Measurements from ENCODE around the gene KIF19. TPM values are rescaled to one million over a fixed set of nuclear protein-coding genes. Genes with fewer than 3 reads are reported as not detected.

Gene KIF19
- polyA plus RNA-seq, 4 donors, result 0.24 to 0.83 (median 0.55) TPM

DNA sequence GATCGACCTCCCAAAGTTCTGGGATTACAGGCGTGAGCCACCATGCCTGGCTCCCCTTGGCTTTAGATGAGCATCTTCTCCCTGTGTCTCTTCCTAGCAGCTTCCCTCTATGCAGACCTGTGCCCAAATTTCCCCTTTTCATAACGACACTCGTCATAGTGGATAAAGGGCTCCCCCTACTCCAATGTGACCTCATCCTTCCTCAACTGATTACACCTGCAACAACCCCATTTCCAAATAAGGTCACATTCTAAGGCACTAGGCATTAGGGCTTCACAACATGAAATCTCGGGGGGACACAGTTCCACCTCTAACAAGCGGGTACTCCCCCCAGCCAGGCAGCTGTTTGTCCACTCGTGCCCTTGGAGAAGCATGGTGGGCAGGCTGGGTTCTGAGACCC lies 10.3 kb downstream of the KIF19 start:
- DNase-seq (ENCODE audit: low read depth in 4 of 4, low spot score in 3 of 4), result no peak

DNA sequence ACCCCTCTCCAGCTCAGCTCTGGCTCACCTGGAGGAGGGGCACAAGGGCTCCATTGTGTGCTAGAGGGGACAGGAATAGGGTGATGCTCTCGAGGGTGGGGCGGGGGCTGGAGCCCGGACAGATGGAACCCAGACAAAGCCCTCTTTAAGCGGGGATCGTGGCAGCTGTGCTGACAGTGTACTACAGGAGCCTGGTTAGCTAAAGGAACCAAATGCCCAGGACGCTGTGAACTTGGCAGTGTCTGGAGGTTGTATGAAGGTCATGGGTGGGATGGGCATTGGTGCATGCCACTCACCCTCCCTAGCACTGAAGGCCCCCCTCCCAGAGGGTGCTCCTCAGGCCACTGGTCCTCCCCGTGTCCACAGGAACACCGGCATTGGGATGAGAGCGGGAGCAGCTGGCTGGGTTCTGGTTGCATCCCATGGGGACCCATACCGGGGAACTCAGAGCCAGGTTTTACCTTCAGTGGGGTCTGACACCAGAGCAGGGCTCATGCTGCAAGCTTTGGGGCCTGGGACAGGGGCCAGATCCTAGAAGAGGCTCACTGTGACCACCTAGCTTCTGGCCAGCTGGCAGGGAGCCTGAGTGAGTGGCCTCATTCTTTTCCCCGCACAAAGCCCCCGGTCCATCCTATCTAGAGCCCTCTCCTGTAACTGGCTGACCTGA lies 11.9 kb downstream of the KIF19 start:
- DNase-seq (ENCODE audit: low read depth in 4 of 4, low spot score in 3 of 4), result no peak

DNA sequence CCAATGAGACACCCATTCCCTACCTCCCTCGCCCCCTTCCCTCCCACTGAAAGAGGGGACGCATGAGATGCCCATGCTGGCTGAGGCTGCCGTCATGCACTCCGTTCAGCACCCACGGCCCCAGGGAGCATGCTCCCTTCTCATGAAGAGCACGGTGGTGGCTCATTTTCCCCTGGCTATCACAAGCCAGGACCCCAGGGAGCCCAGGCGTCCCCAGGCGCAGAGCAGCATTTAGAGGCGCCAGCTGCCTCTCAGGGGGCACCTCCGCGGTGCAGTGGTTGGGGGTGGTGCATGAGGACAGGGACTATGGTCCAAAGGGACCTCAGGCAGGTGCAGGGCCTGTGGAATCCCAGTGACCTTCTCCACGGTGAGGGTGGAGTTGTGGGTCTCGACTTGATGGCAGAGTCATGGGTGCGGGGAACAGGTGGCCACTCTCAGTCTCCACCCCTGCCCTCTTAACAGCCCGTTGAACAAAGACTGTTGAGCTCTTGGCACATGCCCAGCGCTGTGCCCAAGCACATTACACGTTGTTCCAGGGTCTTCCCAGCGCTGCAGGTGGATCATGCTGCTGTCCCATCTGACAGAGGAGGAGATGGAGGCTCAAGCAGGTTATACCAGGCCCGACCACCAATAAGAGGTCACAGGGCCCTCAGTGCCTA lies 13.6 kb downstream of the KIF19 start:
- DNase-seq (ENCODE audit: low read depth in 4 of 4, low spot score in 3 of 4), result no peak

DNA sequence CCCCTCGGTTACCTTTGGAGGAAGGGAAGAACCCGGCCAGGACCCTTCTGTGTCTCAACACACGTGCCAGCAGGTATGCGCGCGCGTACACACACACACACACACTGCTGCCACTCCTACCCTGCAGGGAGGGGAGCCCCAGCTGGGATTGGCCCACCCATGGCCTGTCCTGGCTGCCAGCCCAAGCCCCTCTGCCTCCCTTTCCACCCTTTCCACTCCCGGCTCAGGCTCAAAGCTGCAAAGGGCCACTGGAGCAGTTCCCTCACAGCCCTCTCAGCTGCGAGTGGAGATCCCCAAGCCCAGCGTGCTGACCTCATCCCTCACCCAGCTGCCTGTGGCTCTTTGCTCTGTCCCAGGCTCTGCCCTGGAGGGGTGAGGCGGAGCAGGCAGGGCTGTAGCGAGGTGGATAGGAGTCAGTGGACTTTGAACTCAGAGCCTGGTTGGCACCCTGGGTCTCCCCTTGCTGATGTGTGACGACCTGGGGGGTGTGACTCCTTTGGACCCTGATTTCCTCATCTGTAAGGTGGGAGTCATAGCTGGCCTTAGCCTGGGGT lies 14.5 kb downstream of the KIF19 start:
- DNase-seq (ENCODE audit: low read depth in 4 of 4, low spot score in 3 of 4), result no peak

DNA sequence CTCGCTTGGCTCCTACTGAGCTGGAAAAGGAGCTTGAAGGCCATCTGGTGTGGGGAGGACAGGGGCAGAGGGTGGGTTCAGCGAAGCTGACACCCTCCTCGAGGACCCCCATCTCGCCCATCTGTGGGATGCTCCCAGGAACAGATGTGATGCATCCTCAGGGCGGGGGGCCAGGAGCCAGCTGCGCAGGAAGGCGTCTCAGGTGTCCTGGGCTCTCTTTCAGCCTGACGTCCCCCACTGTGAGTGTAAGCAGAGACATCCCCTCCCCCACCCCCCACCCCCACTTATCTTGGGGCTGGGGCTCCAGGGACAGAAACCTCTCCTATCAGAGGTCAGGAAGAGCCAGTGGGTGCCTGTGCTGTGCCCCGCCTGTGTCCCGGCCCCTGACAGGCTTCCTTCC lies 16.2 kb downstream of the KIF19 start:
- no peak for DNase-seq (ENCODE audit: low read depth in 4 of 4, low spot score in 3 of 4)

DNA sequence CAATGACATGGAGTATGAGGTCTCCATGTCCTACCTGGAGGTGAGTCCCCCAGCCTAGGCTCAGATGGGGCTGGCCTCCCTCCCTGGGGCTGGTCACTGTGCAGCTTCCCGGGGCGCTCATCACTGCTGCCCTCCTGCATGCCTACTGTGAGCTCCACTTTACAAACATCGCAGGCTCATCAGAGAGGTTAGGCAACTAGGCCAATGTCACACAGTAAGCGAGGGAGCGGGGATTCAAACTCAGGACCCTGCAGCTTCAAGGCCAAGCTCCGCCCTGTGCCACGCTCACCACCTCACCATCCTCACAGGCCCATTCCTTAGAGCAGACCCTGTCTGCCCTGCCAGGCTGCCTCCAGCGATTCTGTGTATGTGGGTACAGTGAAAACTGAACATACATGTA lies 17.1 kb downstream of the KIF19 start:
- DNase-seq (ENCODE audit: low read depth in 4 of 4, low spot score in 3 of 4), result no peak

DNA sequence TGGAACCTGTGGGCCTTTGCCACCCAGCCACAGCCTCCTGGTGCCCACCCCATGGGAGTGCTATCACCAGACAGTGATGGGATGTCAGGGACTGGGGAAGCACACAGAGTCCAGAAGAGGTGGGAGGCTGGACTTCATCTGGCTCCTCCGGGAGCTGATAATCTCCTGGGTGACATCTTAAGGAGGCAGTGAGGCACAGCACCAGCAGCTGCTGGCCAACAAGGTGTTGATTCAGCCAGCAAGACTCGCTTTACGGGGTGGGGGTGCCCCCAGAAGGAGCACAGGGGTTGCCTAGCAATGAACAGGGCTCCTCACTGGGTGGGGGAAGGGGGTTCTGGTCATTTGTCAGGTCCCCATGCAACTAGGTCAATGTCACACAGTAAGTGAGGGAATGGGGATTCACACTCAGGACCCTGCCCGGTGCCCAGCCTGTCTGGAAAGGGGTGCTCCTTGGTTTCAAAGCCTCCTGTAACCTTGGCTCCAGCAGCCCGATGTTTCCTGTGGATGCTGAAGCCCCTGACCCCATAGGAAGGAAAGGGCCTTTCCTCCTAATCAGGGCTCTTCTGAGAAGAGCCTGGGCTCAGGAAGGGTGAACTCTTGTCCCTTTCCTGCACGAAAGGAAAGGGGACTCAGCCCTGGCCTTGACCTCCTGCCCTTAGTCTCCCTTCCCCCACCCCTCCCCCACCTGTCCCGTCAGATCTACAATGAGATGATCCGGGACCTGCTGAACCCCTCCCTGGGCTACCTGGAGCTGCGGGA lies 17.7 kb downstream of the KIF19 start:
- DNase-seq (ENCODE audit: low read depth in 4 of 4, low spot score in 3 of 4), result no peak

DNA sequence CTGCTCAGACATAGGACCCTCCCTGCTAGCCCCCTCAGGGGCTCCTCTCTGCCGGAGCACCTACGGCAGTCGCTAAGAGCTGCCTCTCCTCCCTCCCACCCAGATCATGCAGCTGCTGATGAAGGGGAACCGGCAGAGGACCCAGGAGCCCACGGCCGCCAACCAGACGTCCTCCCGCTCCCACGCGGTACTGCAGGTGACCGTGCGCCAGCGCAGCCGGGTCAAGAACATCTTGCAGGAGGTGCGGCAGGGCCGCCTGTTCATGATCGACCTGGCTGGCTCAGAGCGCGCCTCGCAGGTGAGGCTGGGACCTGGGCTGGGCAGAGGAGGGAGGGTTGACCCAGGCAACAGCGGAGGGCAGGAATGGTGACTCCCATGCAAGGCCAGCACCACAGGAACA lies 18.6 kb downstream of the KIF19 start:
- no peak for DNase-seq (ENCODE audit: low read depth in 4 of 4, low spot score in 3 of 4)

DNA sequence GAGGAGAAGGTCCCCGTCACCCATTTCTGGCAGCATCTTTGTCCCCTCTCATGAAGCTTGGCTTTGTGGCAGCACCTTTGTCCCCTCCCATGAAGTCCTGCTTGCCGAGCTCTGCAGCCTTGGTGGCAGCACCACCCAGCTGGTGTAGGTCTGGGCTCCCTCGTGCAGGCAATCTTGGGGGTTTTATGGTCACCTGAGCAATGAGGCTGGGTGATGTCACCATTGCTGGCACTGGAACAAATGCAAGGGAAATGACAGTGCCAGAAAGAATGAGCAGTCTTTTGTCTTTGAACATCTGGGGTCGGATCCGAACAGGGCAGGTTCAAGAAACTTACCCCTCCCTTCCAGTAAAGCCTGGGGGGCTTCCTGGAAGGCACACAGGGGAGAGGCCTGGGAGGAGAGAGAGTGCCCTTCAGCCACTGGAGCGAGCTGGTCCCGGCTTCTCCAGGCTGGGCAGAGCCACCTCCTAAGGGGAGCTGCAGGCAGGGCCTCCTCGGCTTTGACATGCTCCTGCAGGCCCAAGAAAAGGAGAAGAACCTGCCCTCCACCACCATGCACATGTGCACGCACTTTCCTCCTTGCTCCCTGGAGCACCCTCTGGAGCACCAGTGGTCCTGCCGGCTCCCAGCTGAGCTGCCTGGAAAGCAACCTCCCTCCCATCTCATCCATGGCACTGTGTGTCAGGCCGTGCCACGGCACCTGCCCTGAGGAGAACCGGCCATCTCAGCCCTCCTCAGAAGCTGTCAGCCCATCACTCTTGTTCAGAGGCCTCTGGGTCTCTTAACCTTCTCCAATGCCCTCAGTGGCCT lies 19.6 kb downstream of the KIF19 start:
- DNase-seq (ENCODE audit: low read depth in 4 of 4, low spot score in 3 of 4), result no peak

DNA sequence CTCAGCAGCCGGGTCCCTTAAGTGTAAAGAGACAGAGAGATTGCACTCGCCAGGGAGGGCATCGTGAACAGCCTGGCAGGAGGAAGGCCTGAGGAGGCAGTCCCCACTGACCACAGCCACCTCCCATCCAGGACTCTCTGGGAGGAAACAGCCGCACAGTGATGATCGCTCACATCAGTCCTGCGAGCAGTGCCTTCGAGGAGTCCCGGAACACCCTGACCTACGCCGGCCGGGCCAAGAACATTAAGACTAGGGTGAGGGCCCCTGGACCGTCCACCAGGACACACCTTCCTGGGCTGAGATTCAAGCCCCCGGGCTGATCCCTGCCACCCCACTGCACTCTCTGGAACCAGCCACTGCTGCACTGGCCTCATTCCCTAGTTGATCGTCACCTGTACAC lies 21.6 kb downstream of the KIF19 start:
- no peak for DNase-seq (ENCODE audit: low read depth in 4 of 4, low spot score in 3 of 4)

DNA sequence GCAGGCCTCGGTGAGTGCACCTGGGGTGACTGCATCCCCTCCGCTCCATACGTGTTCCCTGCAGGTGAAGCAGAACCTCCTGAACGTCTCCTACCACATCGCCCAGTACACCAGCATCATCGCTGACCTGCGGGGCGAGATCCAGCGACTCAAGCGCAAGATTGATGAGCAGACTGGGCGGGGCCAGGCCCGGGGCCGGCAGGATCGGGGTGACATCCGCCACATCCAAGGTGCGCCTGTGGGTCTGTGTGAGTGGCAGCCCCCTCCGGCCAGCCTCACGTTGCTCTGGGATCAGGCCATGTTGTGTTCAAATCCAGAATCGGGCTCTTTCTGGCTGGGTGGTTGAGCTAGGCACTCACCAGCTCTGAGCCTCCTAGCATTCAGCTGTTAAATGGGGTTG lies 23.1 kb downstream of the KIF19 start:
- no peak for DNase-seq (ENCODE audit: low read depth in 4 of 4, low spot score in 3 of 4)

DNA sequence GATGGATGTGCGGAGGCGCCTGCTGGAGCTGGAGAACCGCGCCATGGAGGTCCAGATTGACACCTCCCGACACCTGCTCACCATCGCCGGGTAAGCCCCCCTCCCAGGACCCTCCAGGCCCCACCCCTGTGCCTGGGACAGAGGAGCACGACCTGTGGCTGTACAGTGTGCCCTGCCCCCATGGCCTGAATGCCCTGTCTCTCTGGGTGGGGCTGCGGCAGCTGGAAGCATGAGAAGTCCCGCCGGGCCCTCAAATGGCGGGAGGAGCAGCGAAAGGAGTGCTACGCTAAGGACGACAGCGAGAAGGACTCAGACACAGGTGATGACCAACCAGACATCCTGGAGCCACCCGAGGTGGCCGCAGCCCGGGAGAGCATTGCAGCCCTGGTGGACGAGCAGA lies 24.5 kb downstream of the KIF19 start:
- no peak for DNase-seq (ENCODE audit: low read depth in 4 of 4, low spot score in 3 of 4)

DNA sequence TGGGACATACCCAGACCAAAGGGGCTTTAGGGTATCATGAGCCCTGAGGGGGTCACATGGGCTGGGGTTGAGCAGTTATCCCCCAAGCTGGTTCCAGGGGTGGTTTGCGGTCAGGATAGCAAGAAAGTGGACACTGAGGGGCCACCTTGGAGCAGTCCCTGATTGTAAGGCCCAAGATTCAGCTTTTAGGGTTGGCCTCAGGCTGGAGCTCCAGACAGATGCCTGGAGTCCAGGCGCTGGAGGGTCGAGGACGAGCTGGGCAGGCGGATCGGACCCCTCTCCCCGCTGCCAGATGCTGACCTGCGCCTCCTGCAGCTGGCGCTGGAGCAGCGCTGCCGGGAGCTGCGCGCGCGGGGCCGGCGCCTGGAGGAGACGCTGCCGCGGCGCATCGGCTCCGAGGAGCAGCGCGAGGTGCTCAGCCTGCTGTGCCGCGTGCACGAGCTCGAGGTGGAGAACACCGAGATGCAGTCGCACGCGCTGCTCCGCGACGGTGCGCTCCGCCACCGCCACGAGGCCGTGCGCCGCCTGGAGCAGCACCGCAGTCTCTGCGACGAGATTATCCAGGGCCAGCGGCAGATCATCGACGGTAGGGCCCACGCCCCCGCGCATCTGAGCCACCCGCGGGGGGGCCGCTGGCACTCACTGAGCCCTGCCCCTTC lies 25.7 kb downstream of the KIF19 start:
- DNase-seq (ENCODE audit: low read depth in 4 of 4, low spot score in 3 of 4), result no peak

DNA sequence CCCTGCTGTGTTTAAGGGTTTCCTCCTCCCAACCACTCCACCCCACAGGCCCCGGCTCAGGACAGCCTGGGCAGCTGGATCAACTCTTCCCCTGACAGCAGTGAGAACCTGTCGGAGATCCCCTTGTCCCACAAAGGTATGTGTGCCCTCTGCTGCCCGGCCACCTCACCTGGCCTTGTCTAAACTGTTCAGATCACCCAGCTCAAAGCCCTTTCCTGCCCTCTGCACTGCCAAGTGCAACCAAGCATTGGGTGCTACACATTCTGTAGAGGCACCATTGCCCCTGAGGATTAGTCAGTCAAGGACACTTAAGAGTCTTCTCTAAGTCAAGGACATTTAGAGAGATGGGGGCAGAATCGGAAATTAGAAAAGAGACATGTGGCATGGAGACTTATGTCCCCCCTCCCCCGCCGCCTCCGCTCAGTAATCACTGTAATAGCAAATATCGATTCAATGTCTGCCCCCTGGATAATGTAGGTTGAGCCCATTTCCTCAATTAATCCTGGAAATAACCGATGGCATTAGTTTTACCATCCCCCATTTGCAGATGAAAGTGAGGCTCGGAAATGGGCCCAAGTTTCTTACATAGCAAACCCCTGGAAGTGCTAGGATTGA lies 27.5 kb downstream of the KIF19 start:
- DNase-seq (ENCODE audit: low read depth in 4 of 4, low spot score in 3 of 4), result no peak

DNA sequence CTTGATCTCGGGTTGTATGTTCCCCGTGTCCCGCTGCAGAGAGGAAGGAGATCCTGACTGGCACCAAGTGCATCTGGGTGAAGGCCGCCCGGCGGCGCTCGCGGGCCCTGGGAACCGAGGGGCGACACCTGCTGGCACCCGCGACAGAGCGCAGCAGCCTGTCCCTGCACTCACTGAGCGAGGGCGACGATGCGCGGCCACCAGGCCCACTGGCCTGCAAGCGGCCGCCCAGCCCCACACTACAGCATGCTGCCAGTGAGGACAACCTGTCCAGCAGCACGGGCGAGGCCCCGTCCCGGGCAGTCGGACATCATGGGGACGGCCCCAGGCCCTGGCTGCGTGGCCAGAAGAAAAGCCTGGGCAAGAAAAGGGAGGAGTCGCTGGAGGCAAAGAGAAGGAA lies 28.1 kb downstream of the KIF19 start:
- no peak for DNase-seq (ENCODE audit: low read depth in 4 of 4, low spot score in 3 of 4)

DNA sequence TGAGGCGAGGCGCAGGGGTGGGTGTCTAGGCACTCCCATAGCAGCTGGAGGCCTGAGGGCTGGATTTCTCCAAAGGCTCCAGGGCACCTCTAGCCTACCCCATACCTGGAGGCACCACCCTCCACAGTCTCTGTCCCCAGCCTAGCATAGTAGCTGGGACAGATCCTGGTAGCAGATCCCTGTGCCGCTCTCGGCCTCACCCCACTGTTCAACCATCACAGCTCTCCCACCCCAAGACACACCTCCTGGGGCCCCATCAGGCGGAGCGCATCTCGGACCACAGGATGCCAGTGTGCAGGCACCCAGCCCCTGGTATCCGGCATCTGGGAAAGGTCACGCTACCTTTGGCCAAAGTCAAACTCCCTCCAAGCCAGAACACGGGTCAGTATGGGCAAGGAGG lies 28.5 kb downstream of the KIF19 start:
- no peak for DNase-seq (ENCODE audit: low read depth in 4 of 4, low spot score in 3 of 4)

DNA sequence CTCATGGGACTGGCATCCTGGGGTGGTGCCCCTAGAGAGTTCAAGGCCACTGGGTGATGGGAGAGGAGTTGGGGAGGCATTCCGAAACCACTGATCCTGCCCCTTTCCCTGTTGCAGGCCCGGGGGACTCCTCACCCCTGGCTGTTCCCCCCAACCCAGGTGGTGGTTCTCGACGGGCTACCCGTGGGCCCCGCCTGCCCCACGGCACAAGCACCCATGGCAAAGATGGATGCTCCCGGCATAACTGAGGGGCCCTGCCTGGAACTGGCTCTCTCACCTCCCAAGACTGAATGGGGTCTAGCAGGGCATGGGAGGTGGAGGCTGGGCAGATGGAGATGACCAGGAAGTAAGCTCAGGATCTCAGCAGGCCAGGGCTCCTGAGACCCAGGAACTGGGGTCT lies 29.0 kb downstream of the KIF19 start:
- DNase-seq (ENCODE audit: low read depth in 4 of 4, low spot score in 3 of 4), result no peak

DNA sequence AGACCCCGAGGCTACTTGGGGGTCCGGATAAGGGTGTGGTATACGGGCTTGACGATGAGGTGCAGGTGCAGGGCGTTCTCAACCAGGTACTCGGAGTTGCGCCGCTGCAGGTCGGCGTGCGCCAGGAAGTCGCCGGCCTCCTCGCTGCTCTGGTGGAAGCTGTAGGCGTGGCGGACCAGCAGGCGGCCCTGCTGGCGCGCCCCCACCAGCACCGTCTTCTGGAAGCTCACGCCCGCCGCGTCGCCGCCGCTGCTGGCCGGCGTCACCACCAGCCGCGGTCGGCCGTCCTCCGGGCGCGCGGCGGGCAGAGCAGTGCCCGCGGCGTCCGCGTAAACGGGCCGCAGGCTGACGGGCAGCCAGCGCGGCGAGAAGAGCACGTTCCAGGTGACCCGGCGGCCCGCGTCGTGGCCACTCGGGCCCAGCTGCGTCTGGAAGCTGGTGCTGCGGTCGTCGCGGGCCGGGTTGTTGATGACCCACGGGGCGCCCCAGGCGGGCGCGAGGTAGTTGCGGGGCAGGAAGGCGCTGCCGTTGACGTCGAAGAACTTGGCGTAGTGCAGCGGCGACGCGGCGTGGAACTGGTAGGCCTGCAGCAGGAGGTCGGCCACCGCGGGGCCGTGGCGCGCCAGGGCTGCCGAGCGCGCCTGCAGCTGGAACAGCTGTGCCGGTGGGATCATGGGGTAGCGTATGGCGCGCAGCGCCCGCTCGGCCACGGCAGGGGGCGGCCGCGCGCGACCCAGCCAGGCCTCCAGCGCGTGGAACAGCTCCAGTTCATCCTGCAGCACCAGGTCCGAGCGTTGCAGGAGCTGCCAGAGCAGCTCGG lies 30.8 kb downstream of the KIF19 start:
- no peak for DNase-seq (ENCODE audit: low read depth in 4 of 4, low spot score in 3 of 4)

DNA sequence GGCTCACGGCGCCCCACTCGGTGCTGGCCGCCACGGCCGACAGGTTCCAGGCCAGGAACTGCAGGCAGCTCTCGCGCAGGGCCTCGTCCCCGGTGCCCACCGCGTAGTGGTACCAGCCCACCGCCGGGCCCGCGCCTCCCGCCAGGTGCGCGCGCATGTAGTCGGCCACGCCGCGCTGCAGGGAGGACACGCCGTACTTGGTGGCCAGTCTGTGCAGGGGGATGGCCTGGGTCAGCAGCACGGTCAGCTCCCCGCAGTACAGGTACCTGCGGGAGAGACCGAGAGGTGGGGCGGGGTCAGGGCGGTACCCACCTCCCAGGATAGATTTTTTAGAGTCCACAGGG lies 31.4 kb downstream of the KIF19 start:
- DNase-seq (ENCODE audit: low read depth in 4 of 4, low spot score in 3 of 4), result no peak
